H9 (cell line): Measurements from ENCODE around the gene ZNF783. TPM values are rescaled to one million over a fixed set of nuclear protein-coding genes. Genes with fewer than 3 reads are reported as not detected.
"Not testable (repeated sequence)": the region's sequence is repeated elsewhere in the genome, so short reads cannot be mapped to it uniquely, and the experiment has no call there.

Source experiments
- DNase-seq: peaks from one replicate; pipeline ENCODE4 v3.0.0-alpha.2; 2017
- H2AFZ ChIP-seq: one replicate; pipeline ENCODE4 v1.6.1; 2013; ENCODE audit warnings: mild to moderate bottlenecking, low read length, control low read depth, moderate library complexity
- H2AK5ac ChIP-seq: 2 replicates; pipeline ENCODE4 v1.6.1; 2013; ENCODE audit warnings: low read length, control low read depth, mixed read lengths; ENCODE audit not compliant: insufficient read length
- H2BK120ac ChIP-seq: one replicate; pipeline ENCODE4 v1.6.1; 2013; ENCODE audit warnings: low read depth, mild to moderate bottlenecking, low read length, control low read depth, inconsistent platforms; ENCODE audit not compliant: poor library complexity, severe bottlenecking
- H2BK12ac ChIP-seq: 2 replicates; pipeline ENCODE4 v1.6.1; 2013; ENCODE audit warnings: low read length, control low read depth, mixed read lengths, low read depth; ENCODE audit not compliant: insufficient read length
- H2BK15ac ChIP-seq: 2 replicates; pipeline ENCODE4 v1.6.1; 2013; ENCODE audit warnings: low read depth, low read length, control low read depth
- H2BK20ac ChIP-seq: one replicate; pipeline ENCODE4 v1.6.1; 2013; ENCODE audit warnings: low read depth, mild to moderate bottlenecking, low read length, control low read depth, inconsistent platforms; ENCODE audit not compliant: poor library complexity, severe bottlenecking
- H2BK5ac ChIP-seq: 2 replicates; pipeline ENCODE4 v1.6.1; 2013; ENCODE audit warnings: low read length, control low read depth, mixed read lengths; ENCODE audit not compliant: insufficient read length
- H3K14ac ChIP-seq: 2 replicates; pipeline ENCODE4 v1.6.1; 2013; ENCODE audit warnings: low read length, control low read depth; ENCODE audit not compliant: insufficient read depth
- H3K18ac ChIP-seq: 2 replicates; pipeline ENCODE4 v1.6.1; 2013; ENCODE audit warnings: low read depth, mild to moderate bottlenecking, mixed read lengths, low read length, control low read depth; ENCODE audit not compliant: insufficient read length
- H3K23ac ChIP-seq: 2 replicates; pipeline ENCODE4 v1.6.1; 2013; ENCODE audit warnings: low read length, control low read depth, mixed read lengths, low read depth; ENCODE audit not compliant: insufficient read length
- H3K23me2 ChIP-seq: 2 replicates; pipeline ENCODE4 v1.6.1; 2013; ENCODE audit warnings: low read depth, mild to moderate bottlenecking, mixed read lengths, low read length, control low read depth; ENCODE audit not compliant: insufficient read length, poor library complexity, severe bottlenecking
- H3K27ac ChIP-seq: 2 replicates; pipeline ENCODE4 v1.5.1; 2013; ENCODE audit warnings: low read length, control low read depth, mixed read lengths, low read depth; ENCODE audit not compliant: insufficient read length
- H3K27me3 ChIP-seq: 2 replicates; pipeline ENCODE4 v1.6.1; 2013; ENCODE audit warnings: low read length, control low read depth, inconsistent platforms; ENCODE audit not compliant: insufficient read depth
- H3K4ac ChIP-seq: 2 replicates; pipeline ENCODE4 v1.6.1; 2013; ENCODE audit warnings: low read depth, mild to moderate bottlenecking, control low read depth, inconsistent platforms, low read length, moderate library complexity
- H3K4me1 ChIP-seq: 2 replicates; pipeline ENCODE4 v1.6.1; 2013; ENCODE audit warnings: low read length, control low read depth, inconsistent platforms; ENCODE audit not compliant: insufficient read depth
- H3K4me2 ChIP-seq: 2 replicates; pipeline ENCODE4 v1.6.1; 2013; ENCODE audit warnings: low read length, control low read depth, mixed read lengths; ENCODE audit not compliant: insufficient read length, insufficient read depth
- H3K56ac ChIP-seq: 2 replicates; pipeline ENCODE4 v1.6.1; 2013; ENCODE audit warnings: low read depth, mild to moderate bottlenecking, mixed read lengths, low read length, control low read depth; ENCODE audit not compliant: insufficient read length
- H3K79me1 ChIP-seq: 2 replicates; pipeline ENCODE4 v1.6.1; 2013; ENCODE audit warnings: low read depth, mild to moderate bottlenecking, moderate library complexity, low read length, control low read depth, inconsistent platforms; ENCODE audit not compliant: insufficient read depth, poor library complexity, severe bottlenecking
- H3K79me2 ChIP-seq: 2 replicates; pipeline ENCODE4 v1.6.1; 2013; ENCODE audit warnings: low read length, control low read depth, inconsistent platforms; ENCODE audit not compliant: insufficient read depth
- H3K9ac ChIP-seq: 2 replicates; pipeline ENCODE4 v1.6.1; 2013; ENCODE audit warnings: low read length, control low read depth, mixed read lengths; ENCODE audit not compliant: insufficient read length; ENCODE audit errors: extremely low read depth
- H3K9me3 ChIP-seq: one replicate; pipeline ENCODE4 v1.6.1; 2013; ENCODE audit warnings: low read depth, low read length, inconsistent platforms; ENCODE audit not compliant: control insufficient read depth
- H3T11ph ChIP-seq: one replicate; pipeline ENCODE4 v1.6.1; 2013; ENCODE audit warnings: mild to moderate bottlenecking, low read length, control low read depth, inconsistent platforms
- H4K20me1 ChIP-seq: one replicate; pipeline ENCODE4 v1.6.1; 2013; ENCODE audit not compliant: control insufficient read depth, insufficient read length, insufficient read depth
- H4K5ac ChIP-seq: 2 replicates; pipeline ENCODE4 v1.6.1; 2013; ENCODE audit warnings: low read depth, mild to moderate bottlenecking, mixed read lengths, low read length, control low read depth; ENCODE audit not compliant: insufficient read length
- H4K8ac ChIP-seq: replicated peaks from 2 replicates; pipeline ENCODE4 v1.6.1; 2013; ENCODE audit warnings: low read length, control low read depth, mixed read lengths, low read depth; ENCODE audit not compliant: insufficient read length
- H4K91ac ChIP-seq: 2 replicates; pipeline ENCODE4 v1.6.1; 2013; ENCODE audit warnings: low read depth, mild to moderate bottlenecking, moderate library complexity, mixed read lengths, low read length, control low read depth; ENCODE audit not compliant: insufficient read length
- H3K27ac Mint-ChIP-seq, 3 experiments: 2 replicates in 2 of 3; 3 replicates in 1 of 3; pipeline ENCODE4 v1.8.0; 2020 to 2021; ENCODE audit warnings: mixed read lengths in 3 of 3, mild to moderate bottlenecking in 1 of 3, moderate library complexity in 1 of 3
- H3K27me3 Mint-ChIP-seq: 2 replicates; pipeline ENCODE4 v1.8.0; 2021; ENCODE audit warnings: low read depth, mild to moderate bottlenecking, moderate library complexity, mixed read lengths
- H3K36me3 Mint-ChIP-seq, 3 experiments: 2 replicates in 2 of 3; 3 replicates in 1 of 3; pipeline ENCODE4 v1.8.0; 2020 to 2021; ENCODE audit warnings: low read depth in 3 of 3, mixed read lengths in 3 of 3; ENCODE audit not compliant: insufficient read depth in 1 of 3
- H3K4me1 Mint-ChIP-seq, 2 experiments: 2 replicates each; pipeline ENCODE4 v1.8.0; 2020; ENCODE audit warnings: mixed read lengths in 2 of 2
- H3K4me3 Mint-ChIP-seq, 2 experiments: 2 replicates in 1 of 2; 3 replicates in 1 of 2; pipeline ENCODE4 v1.8.0; 2020 to 2021; ENCODE audit warnings: mild to moderate bottlenecking in 2 of 2, mixed read lengths in 2 of 2, moderate library complexity in 1 of 2
- H3K9me3 Mint-ChIP-seq, 2 experiments: 2 replicates in 1 of 2; 3 replicates in 1 of 2; pipeline ENCODE4 v1.8.0; 2020; ENCODE audit warnings: mild to moderate bottlenecking in 2 of 2, mixed read lengths in 2 of 2, moderate library complexity in 1 of 2
- WGBS: extraction: QIAGEN DNeasy Blood & Tissue Kit; methylation state at CpG from one replicate; pipeline ENCODE4 v1.1.7; 2013; ENCODE audit warnings: missing lambda C conversion rate, low lambda C conversion rate, mixed read lengths; ENCODE audit not compliant: insufficient read length; ENCODE audit errors: extremely low coverage; 5-methylcytosine and 5-hydroxymethylcytosine counted together
- total RNA-seq: library from RNA; stranded (reverse); gene quantifications from 2 replicates; pipeline ENCODE4 v1.2.1, GENCODE V29; 2021
- TF ChIP-seq, protein P1 (sequence below): fragments of 200-600 bp; sonication (generic); conservative IDR thresholded peaks from 3 replicates; pipeline ENCODE4 v1.8.0; 2021; ENCODE audit warnings: antibody characterized with exemption, mild to moderate bottlenecking

Gene ZNF783
- total RNA-seq, 1 experiment from 2014 or later = 13.6 TPM

DNA sequence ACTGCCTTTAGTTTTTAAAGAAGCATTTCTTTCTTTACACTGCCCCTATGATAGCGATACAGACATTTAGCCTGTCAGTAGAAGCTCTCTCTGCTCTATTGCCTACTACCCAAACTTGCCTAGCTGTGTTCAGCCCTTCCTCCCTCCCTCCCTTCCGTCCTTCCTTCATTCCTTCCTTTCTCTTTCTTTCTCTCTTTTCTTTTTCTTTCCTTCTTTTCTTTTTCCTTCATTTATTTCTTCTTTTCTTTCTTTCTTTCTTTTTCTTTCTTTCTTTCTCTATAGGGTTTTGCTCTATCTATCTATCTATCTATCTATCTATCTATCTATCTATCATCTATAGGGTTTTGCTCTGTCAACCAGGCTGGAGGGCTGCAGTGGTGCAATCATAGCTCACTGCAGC is 29.6 kb upstream of the ZNF783 start:
- H3K27me3 Mint-ChIP-seq = peaks cover 30% of the 10 kb centered on the region
- H3K4me1 Mint-ChIP-seq = no peaks in the 10 kb centered on the region
- Histone ChIP-seq H3K4me1 (no peaks in the 10 kb centered on the region), H2AFZ (no peak overlapping the region), H3K4ac (no peak overlapping the region), H3K9ac (no peak overlapping the region), H4K5ac (no peak overlapping the region), H2AK5ac (no peak overlapping the region), H2BK5ac (no peak overlapping the region), H2BK15ac (no peak overlapping the region), H3K4me2 (no peak overlapping the region), H2BK20ac (no peak overlapping the region), H3K23me2 (no peaks in the 10 kb centered on the region), H2BK12ac (no peak overlapping the region), H3K14ac (no peak overlapping the region), H3K9me3 (no peaks in the 10 kb centered on the region), H2BK120ac (no peak overlapping the region), H3K56ac (no peak overlapping the region), H4K8ac (no peak overlapping the region), H4K91ac (no peak overlapping the region), H3K79me2 (no peaks in the 10 kb centered on the region), H3K27ac (no peak overlapping the region), H3T11ph (no peak overlapping the region), H3K18ac (no peak overlapping the region), H3K27me3 (no peaks in the 10 kb centered on the region), H3K79me1 (no peaks in the 10 kb centered on the region), H4K20me1 (no peaks in the 10 kb centered on the region), H3K23ac (no peak overlapping the region)
- no peak for DNase-seq
- no peak overlapping the region for H3K4me3 Mint-ChIP-seq
- TF ChIP-seq, protein P1, sequence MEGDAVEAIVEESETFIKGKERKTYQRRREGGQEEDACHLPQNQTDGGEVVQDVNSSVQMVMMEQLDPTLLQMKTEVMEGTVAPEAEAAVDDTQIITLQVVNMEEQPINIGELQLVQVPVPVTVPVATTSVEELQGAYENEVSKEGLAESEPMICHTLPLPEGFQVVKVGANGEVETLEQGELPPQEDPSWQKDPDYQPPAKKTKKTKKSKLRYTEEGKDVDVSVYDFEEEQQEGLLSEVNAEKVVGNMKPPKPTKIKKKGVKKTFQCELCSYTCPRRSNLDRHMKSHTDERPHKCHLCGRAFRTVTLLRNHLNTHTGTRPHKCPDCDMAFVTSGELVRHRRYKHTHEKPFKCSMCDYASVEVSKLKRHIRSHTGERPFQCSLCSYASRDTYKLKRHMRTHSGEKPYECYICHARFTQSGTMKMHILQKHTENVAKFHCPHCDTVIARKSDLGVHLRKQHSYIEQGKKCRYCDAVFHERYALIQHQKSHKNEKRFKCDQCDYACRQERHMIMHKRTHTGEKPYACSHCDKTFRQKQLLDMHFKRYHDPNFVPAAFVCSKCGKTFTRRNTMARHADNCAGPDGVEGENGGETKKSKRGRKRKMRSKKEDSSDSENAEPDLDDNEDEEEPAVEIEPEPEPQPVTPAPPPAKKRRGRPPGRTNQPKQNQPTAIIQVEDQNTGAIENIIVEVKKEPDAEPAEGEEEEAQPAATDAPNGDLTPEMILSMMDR = no peak
- no peak overlapping the region; a peak in 1 of 7 replicates for H3K27ac Mint-ChIP-seq
- no peaks in the 10 kb centered on the region for H3K36me3 Mint-ChIP-seq
- no peaks in the 10 kb centered on the region for H3K9me3 Mint-ChIP-seq
- 100% methylated on average over 1 of the region's 2 CpGs for WGBS

GRCh38 chr7:149233655-149234204 is 28.3 kb upstream of the ZNF783 start:
- not testable (repeated sequence) for H4K5ac ChIP-seq, H3K4me3 Mint-ChIP-seq, H4K8ac ChIP-seq, H3K9me3 Mint-ChIP-seq, H3K27ac ChIP-seq, H2BK12ac ChIP-seq, H3K79me1 ChIP-seq, H3K9ac ChIP-seq, H3T11ph ChIP-seq, H3K4me1 Mint-ChIP-seq, H3K27me3 ChIP-seq, H2AK5ac ChIP-seq, H3K36me3 Mint-ChIP-seq, H2BK20ac ChIP-seq, H3K79me2 ChIP-seq, H3K27ac Mint-ChIP-seq, DNase-seq, H3K18ac ChIP-seq, H3K4me1 ChIP-seq, H3K23me2 ChIP-seq, H3K23ac ChIP-seq, H2BK120ac ChIP-seq, H2BK15ac ChIP-seq, H3K9me3 ChIP-seq, H3K4ac ChIP-seq, H3K14ac ChIP-seq, H4K91ac ChIP-seq, H4K20me1 ChIP-seq, H2AFZ ChIP-seq, H2BK5ac ChIP-seq, H3K56ac ChIP-seq, H3K4me2 ChIP-seq
- WGBS = no CpG with 5 or more reads among the region's 7 CpGs
- H3K27me3 Mint-ChIP-seq = peaks cover 42% of the 10 kb centered on the region
